ENCODE measurements around the gene CDC42BPA. TPM values are rescaled to one million over a fixed set of nuclear protein-coding genes. Genes with fewer than 3 reads are reported as not detected.
"Not testable (repeated sequence)": the region's sequence is repeated elsewhere in the genome, so short reads cannot be mapped to it uniquely, and the experiment has no call there.

CDC42BPA gene
- total and polyA plus RNA-seq, 9 of the 15 experiments (the other 6 are each of a cell fraction or from before 2014, with no cell fraction given): 8.0 to 77.5 (median 52.1) TPM

DNA sequence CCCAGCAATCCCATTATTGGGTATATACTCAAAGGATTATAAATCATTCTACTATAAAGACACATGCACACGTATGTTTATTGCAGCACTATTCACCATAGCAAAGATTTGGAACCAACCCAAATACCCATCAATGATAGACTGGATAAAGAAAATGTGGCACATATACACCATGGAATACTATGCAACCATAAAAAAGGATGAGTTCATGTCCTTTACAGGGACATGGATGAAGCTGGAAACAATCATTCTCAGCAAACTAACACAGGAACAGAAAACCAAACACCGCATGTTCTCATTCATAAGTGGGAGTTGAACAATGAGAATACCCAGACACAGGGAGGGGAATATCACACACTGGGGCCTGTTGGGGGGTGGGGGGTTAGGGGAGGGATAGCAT is 318.7 kb downstream of the CDC42BPA start:
- intact Hi-C loops (cut with micrococcal nuclease); H2AFZ ChIP-seq (ENCODE audit: low read depth, low read length); CTCF ChIA-PET (ENCODE audit: low intra/inter-chr PET ratio); H3K9me3 ChIP-seq (replicated peaks; ENCODE audit: control insufficient read depth, insufficient read depth, low read depth, low read length); H3K27me3 ChIP-seq (ENCODE audit: control insufficient read depth in 2 of 2, insufficient read depth in 2 of 2, low read length in 2 of 2); H3K79me2 ChIP-seq (ENCODE audit: control insufficient read depth, insufficient read depth, low read length); H4K20me1 ChIP-seq (replicated peaks; ENCODE audit: control insufficient read depth, insufficient read depth, low read length); ATAC-seq; H3K27ac ChIP-seq (ENCODE audit: extremely low read depth, low read depth, low read length); H3K4me2 ChIP-seq (ENCODE audit: insufficient read depth, low read length); DNase-seq (ENCODE audit: extremely low read depth in 1 of 4, low spot score in 3 of 4); H3K9ac ChIP-seq (ENCODE audit: insufficient read depth in 1 of 2, low read depth in 2 of 2, low read length in 2 of 2); H3K9me1 ChIP-seq (ENCODE audit: control insufficient read depth, insufficient read depth, low read length); FAIRE-seq; in situ Hi-C loops (cut with MboI); H3K4me3 ChIP-seq; POLR2A ChIA-PET; H3K4me1 ChIP-seq (replicated peaks in 1 of 2; ENCODE audit: control insufficient read depth in 2 of 2, insufficient read depth in 2 of 2, low read length in 2 of 2); BruUV-seq (replicated peaks): not testable (repeated sequence)
- peaks cover 41% of the 10 kb centered on the region for H3K36me3 ChIP-seq (ENCODE audit: control insufficient read depth, insufficient read depth, low read length)
- 91% methylated on average over 2 of the region's 2 CpGs for WGBS (ENCODE audit: insufficient coverage, low coverage, missing lambda C conversion rate)
- peak; percentile 58 for TF ChIP-seq ZNF146 (CRISPR knock-in tag; IDR thresholded peaks at IDR 0.05; ENCODE audit: unreplicated experiment)

DNA sequence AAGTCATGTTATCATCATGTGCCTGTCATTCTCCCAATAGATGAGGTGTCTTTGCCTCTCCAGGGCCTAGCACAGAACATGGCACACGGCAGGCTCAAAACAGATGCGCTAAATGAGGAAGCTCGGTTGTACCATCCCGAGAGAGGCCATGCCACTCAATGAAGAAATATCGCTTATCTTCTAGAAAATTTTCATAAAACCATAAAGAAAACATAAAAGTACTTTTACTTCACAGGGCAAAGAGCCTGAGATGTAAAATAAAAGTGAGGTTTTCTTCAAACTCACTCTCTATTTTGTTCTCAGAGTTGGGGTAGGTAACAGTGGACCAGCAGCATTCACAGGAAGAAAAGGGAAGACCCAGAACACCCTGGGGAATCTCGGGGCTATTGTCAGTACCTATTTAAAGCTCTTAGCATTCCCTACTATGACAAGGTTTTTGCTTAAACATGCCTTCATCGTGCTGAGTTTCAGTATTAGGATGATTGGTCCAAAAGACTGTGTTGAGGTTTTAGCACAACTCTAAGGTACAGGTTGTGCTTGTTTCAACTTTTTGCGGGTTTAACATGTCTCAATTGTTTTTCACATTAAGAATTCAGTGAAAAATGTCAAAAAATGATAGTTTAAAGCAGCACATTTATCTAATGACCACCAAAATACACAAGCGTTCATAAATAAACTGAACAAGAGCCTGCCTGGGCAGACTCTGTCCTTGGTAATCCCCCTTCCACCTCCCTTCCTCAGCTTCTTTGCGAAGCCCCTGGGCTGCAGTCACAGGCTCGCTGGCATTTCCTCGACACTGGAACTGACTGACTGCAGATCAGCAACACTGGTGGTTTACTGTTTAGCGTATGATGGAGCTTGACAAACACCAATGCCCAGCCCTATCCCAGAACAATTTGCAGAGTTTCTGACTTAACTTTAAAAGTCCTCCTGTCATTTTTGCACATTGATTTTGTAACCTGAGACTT is 322.6 kb downstream of the CDC42BPA start:
- WGBS (ENCODE audit: insufficient coverage, low coverage, missing lambda C conversion rate): 85% methylated on average over 13 of the region's 13 CpGs
- Histone ChIP-seq H3K4me3 (no peak overlapping the region), H3K36me3 (ENCODE audit: control insufficient read depth, insufficient read depth, low read length) (peaks cover 40% of the 10 kb centered on the region; the same call in 1 of the 3 replicates), H3K79me2 (ENCODE audit: control insufficient read depth, insufficient read depth, low read length) (no peaks in the 10 kb centered on the region), H3K9me1 (ENCODE audit: control insufficient read depth, insufficient read depth, low read length) (peaks cover 3% of the 10 kb centered on the region), H3K9me3 (replicated peaks; ENCODE audit: control insufficient read depth, insufficient read depth, low read depth, low read length) (no peaks in the 10 kb centered on the region), H2AFZ (ENCODE audit: low read depth, low read length) (no peak overlapping the region), H3K4me1 (replicated peaks in 1 of 2; ENCODE audit: control insufficient read depth in 2 of 2, insufficient read depth in 2 of 2, low read length in 2 of 2) (peaks cover 6 to 11% of the 10 kb centered on the region in 2 experiments), H3K9ac (ENCODE audit: insufficient read depth in 1 of 2, low read depth in 2 of 2, low read length in 2 of 2) (no peak overlapping the region), H3K27ac (ENCODE audit: extremely low read depth, low read depth, low read length) (no peak overlapping the region), H3K27me3 (ENCODE audit: control insufficient read depth in 2 of 2, insufficient read depth in 2 of 2, low read length in 2 of 2) (no peaks in the 10 kb centered on the region), H4K20me1 (replicated peaks; ENCODE audit: control insufficient read depth, insufficient read depth, low read length) (no peaks in the 10 kb centered on the region), H3K4me2 (ENCODE audit: insufficient read depth, low read length) (no peak overlapping the region)
- ATAC-seq: no peak
- no peak for FAIRE-seq
- in situ Hi-C loops (cut with MboI) (no loop called here), intact Hi-C loops (cut with micrococcal nuclease) (no loop called here)
- BruUV-seq (replicated peaks): no TSS peak
- TF ChIP-seq FOXM1 (IDR thresholded peaks at IDR 0.05; ENCODE audit: low read depth) (no peak), FOXM1 (CRISPR knock-in tag; IDR thresholded peaks at IDR 0.05; ENCODE audit: low read depth) (no peak), CSDE1 (IDR thresholded peaks at IDR 0.05) (no peak), CHD1 (IDR thresholded peaks at IDR 0.05; ENCODE audit: low read length) (no peak), NFYB (IDR thresholded peaks at IDR 0.05; ENCODE audit: extremely low read depth, insufficient read length) (no peak), ZNF75A (CRISPR knock-in tag; IDR thresholded peaks at IDR 0.05) (no peak)
- CTCF ChIA-PET (ENCODE audit: low intra/inter-chr PET ratio): no interaction called here
- POLR2A ChIA-PET: interaction anchor here (0.7 to 1.8 kb wide), 2 partner anchors 8 to 113 kb away, joined by 3 to 5 read pairs; no protein-coding TSS in a partner anchor
- DNase-seq (ENCODE audit: extremely low read depth in 1 of 4, low spot score in 3 of 4): no peak
